K562 (cell line): ENCODE measurements around the gene AREL1. TPM values are rescaled to one million over a fixed set of nuclear protein-coding genes. Genes with fewer than 3 reads are reported as not detected.
"Not testable (repeated sequence)": the region's sequence is repeated elsewhere in the genome, so short reads cannot be mapped to it uniquely, and the experiment has no call there.

Source experiments
- ATAC-seq: fragments of 200-7000 bp; cut with Tn5 transposase; 3 replicates; pipeline ENCODE4 v1.9.1; 2020; ENCODE audit warnings: moderate library complexity
- BruUV-seq: library from RNA; stranded (reverse); fragments of 400-500 nt; replicated peaks from 2 replicates; lab custom pipeline; 2021; lab: Mats Ljungman, UMichigan
- CTCF ChIA-PET: fragments of 300-600 bp; formaldehyde crosslinking; extraction: SDS; loops from one replicate; lab custom pipeline; 2021; ENCODE audit warnings: low intra/inter-chr PET ratio; lab: Yijun Ruan, JAX
- POLR2A ChIA-PET: fragments of 300-600, 350-650 bp; sonication (Branson Sonifier 250); formaldehyde crosslinking; extraction: SDS; loops from one replicate; lab custom pipeline; 2021; ENCODE audit warnings: antibody characterized with exemption, inconsistent platforms; lab: Yijun Ruan, JAX
- DNase-seq, 4 experiments: peaks; one replicate each; pipeline versions ENCODE4 v3.0.0 to v3.0.0-alpha.2; 2011 to 2018; ENCODE audit warnings: low spot score in 3 of 4, mixed read lengths in 3 of 4; ENCODE audit errors: extremely low read depth in 1 of 4
- FAIRE-seq: peaks from 2 replicates; lab custom pipeline; 2011; peaks lifted over from hg19 to GRCh38; lab: Jason Lieb, UNC
- H2AFZ ChIP-seq: 2 replicates; pipeline ENCODE4 v1.6.0; 2011; ENCODE audit warnings: low read depth, low read length, control low read depth, inconsistent platforms
- H3K27ac ChIP-seq: fragments of 200-600 bp; 3 replicates; pipeline ENCODE4 v1.8.0; 2011; ENCODE audit warnings: low read depth, mild to moderate bottlenecking, control low read depth, inconsistent platforms, low read length, moderate library complexity, mixed read lengths; ENCODE audit errors: extremely low read depth
- H3K27me3 ChIP-seq, 2 experiments: fragments of 300-600 bp in 1 of 2; 2 replicates in 1 of 2; 3 replicates in 1 of 2; pipeline versions ENCODE4 v1.6.0 to v1.8.0; 2011; ENCODE audit warnings: inconsistent platforms in 2 of 2, low read length in 2 of 2, mild to moderate bottlenecking in 1 of 2, mixed read lengths in 1 of 2, moderate library complexity in 1 of 2; ENCODE audit not compliant: control insufficient read depth in 2 of 2, insufficient read depth in 2 of 2
- H3K36me3 ChIP-seq: fragments of 300-600 bp; 3 replicates; pipeline ENCODE4 v1.8.0; 2011; ENCODE audit warnings: mild to moderate bottlenecking, low read length, inconsistent platforms; ENCODE audit not compliant: control insufficient read depth, insufficient read depth
- H3K4me1 ChIP-seq, 2 experiments: fragments of 200-600 bp in 1 of 2; replicated peaks in 1 of 2; 2 replicates in 1 of 2; 3 replicates in 1 of 2; pipeline versions ENCODE4 v1.5.1 to v1.8.0; 2011; ENCODE audit warnings: inconsistent platforms in 2 of 2, low read length in 2 of 2, mild to moderate bottlenecking in 1 of 2, mixed read lengths in 1 of 2, moderate library complexity in 1 of 2; ENCODE audit not compliant: control insufficient read depth in 2 of 2, insufficient read depth in 2 of 2
- H3K4me2 ChIP-seq: 2 replicates; pipeline ENCODE4 v1.6.1; 2011; ENCODE audit warnings: low read length, control low read depth, inconsistent platforms, mixed read lengths; ENCODE audit not compliant: insufficient read depth
- H3K4me3 ChIP-seq: fragments of 200-600 bp; sonication (generic), shearing (Covaris generic); 2 replicates; pipeline ENCODE4 v1.5.1; 2016; ENCODE audit warnings: control low read depth, inconsistent platforms
- H3K79me2 ChIP-seq: fragments of 200-600 bp; 3 replicates; pipeline ENCODE4 v1.8.0; 2011; ENCODE audit warnings: low read length, inconsistent platforms; ENCODE audit not compliant: control insufficient read depth, insufficient read depth
- H3K9ac ChIP-seq, 2 experiments: 2 replicates each; pipeline versions ENCODE4 v1.6.0 to v1.6.1; 2011; ENCODE audit warnings: low read depth in 2 of 2, low read length in 2 of 2, control low read depth in 1 of 2, inconsistent platforms in 1 of 2, mild to moderate bottlenecking in 1 of 2, mixed read lengths in 1 of 2; ENCODE audit not compliant: insufficient read depth in 1 of 2
- H3K9me1 ChIP-seq: one replicate; pipeline ENCODE4 v1.6.0; 2011; ENCODE audit warnings: inconsistent platforms, mild to moderate bottlenecking, low read length, moderate library complexity; ENCODE audit not compliant: control insufficient read depth, insufficient read depth
- H3K9me3 ChIP-seq: replicated peaks from 2 replicates; pipeline ENCODE4 v1.5.1; 2011; ENCODE audit warnings: low read depth, low read length, inconsistent platforms; ENCODE audit not compliant: control insufficient read depth, insufficient read depth
- H4K20me1 ChIP-seq: replicated peaks from 2 replicates; pipeline ENCODE4 v1.6.1; 2011; ENCODE audit warnings: low read length, inconsistent platforms, mixed read lengths; ENCODE audit not compliant: control insufficient read depth, insufficient read depth
- CTBP1 ChIP-seq: fragments of 450-650 bp; IDR thresholded peaks from 2 replicates; pipeline ENCODE4 v1.6.1; 2016; ENCODE audit warnings: borderline replicate concordance
- RBFOX2 ChIP-seq: fragments of 200-400 bp; formaldehyde crosslinking; IDR thresholded peaks from 2 replicates; pipeline ENCODE4 v1.6.1; 2017; ENCODE audit warnings: low read depth, mild to moderate bottlenecking, low read length, moderate library complexity
- RCOR1 ChIP-seq, 2 experiments: IDR thresholded peaks; 2 replicates each; pipeline ENCODE4 v1.6.1; 2012; ENCODE audit warnings: low read depth in 2 of 2, low read length in 2 of 2, borderline replicate concordance in 1 of 2, improper control_type of control experiment in 1 of 2
- SMARCB1 ChIP-seq: IDR thresholded peaks from 2 replicates; pipeline ENCODE4 v1.6.1; 2011; ENCODE audit warnings: improper control_type of control experiment, low read depth; ENCODE audit not compliant: insufficient read length
- ZNF407 ChIP-seq: fragments of 450-650 bp; IDR thresholded peaks from 2 replicates; pipeline ENCODE4 v1.6.1; 2016; ENCODE audit warnings: low read depth
- WGBS: fragments of 100-300 bp; shearing (Covaris generic); methylation state at CpG from one replicate; pipeline ENCODE4 v1.1.6; 2016; ENCODE audit warnings: low coverage, mixed read lengths; ENCODE audit not compliant: insufficient coverage; ENCODE audit errors: missing lambda C conversion rate; 5-methylcytosine and 5-hydroxymethylcytosine counted together
- in situ Hi-C: fragments of 300-500 bp; cut with MboI; formaldehyde crosslinking; loops from 4 replicates; pipeline ENCODE4 v1.15.0; 2018; ENCODE audit warnings: inconsistent platforms, mixed read lengths
- intact Hi-C: fragments of 100-400 bp; cut with micrococcal nuclease; formaldehyde crosslinking; loops from 2 replicates; pipeline ENCODE4 v1.14.2; 2022
- polyA plus RNA-seq, 8 experiments: library from polyadenylated mRNA; depleted of rRNA in 4 of 8; stranded (reverse) in 5 of 8; unstranded in 3 of 8; fragments of >200 nt; fragmentation: Nextera tagmentation in 2 of 8; fragmentation: Illumina TruSeq in 1 of 8; extraction: Ambion mirVana in 2 of 8; extraction: Trizol in 1 of 8; gene quantifications; 2 replicates each; pipeline versions ENCODE4 v1.2.1 to v1.2.3, GENCODE V29; 2011 to 2014; ENCODE audit warnings: inconsistent platforms in 1 of 8, missing spikeins in 1 of 8
- total RNA-seq, 7 experiments: library from RNA; depleted of rRNA in 6 of 7; stranded (reverse); fragments of >200 nt in 6 of 7; fragmentation: Illumina TruSeq in 2 of 7; extraction: Trizol in 2 of 7; gene quantifications; 2 replicates each; pipeline versions ENCODE4 v1.2.1 to v1.2.3, GENCODE V29; 2011 to 2021; ENCODE audit warnings: low replicate concordance in 1 of 7
- TF ChIP-seq, protein P1 (sequence below): fragments of 250-450 bp; sonication (Bioruptor Pico); IDR thresholded peaks from 2 replicates; pipeline ENCODE4 v1.8.0; 2022; ENCODE audit warnings: moderate library complexity, mild to moderate bottlenecking, inconsistent platforms

AREL1 gene
- total and polyA plus RNA-seq, 9 of the 15 experiments (the other 6 are each of a cell fraction or from before 2014, with no cell fraction given): 6.0 to 24.8 (median 16.6) TPM

DNA sequence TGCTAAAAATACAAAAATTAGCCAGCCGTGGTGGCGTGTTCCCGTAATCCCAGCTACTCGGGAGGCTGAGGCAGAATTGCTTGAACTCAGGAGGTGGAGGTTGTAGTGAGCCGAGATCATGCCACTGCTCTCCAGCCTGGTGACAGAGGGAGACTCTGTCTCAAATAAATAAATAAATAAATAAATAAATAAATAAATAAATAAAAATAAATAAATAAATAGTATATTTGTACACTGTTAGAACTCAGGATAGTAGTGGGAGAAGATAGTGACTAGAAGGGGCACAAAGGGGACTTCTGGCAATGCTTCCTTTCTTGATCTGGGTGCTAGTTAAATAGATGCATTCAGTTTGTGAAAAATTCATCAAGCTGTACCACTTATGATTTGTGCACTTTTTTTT, 45.6 kb upstream of the AREL1 start:
- DNase-seq, FAIRE-seq, H3K9ac ChIP-seq, H3K36me3 ChIP-seq, H3K9me1 ChIP-seq, CTCF ChIA-PET, in situ Hi-C loops, H4K20me1 ChIP-seq, H3K4me2 ChIP-seq, H3K27me3 ChIP-seq, H3K9me3 ChIP-seq, intact Hi-C loops, BruUV-seq, H3K79me2 ChIP-seq, H3K27ac ChIP-seq, H3K4me1 ChIP-seq, H3K4me3 ChIP-seq, H2AFZ ChIP-seq, ATAC-seq: not testable (repeated sequence)
- no CpG with 5 or more reads among the region's 5 CpGs for WGBS
- POLR2A ChIA-PET: interaction anchor here (0.5 to 0.6 kb wide), 3 partner anchors 25 to 143 kb away, joined by 3 read pairs; no protein-coding TSS in a partner anchor

- no peak for FAIRE-seq
- Histone ChIP-seq H3K4me1 (no peaks in the 10 kb centered on the region), H3K9me3 (no peaks in the 10 kb centered on the region; the same call in 1 of the 2 replicates), H3K9ac (no peak overlapping the region), H3K4me3 (no peak overlapping the region), H4K20me1 (no peaks in the 10 kb centered on the region), H3K79me2 (no peaks in the 10 kb centered on the region), H3K27me3 (no peaks in the 10 kb centered on the region), H3K4me2 (no peak overlapping the region), H2AFZ (no peak overlapping the region), H3K36me3 (no peaks in the 10 kb centered on the region), H3K27ac (no peak overlapping the region), H3K9me1 (no peaks in the 10 kb centered on the region)
- WGBS: 86% methylated on average over 1 of the region's 1 CpG
- CTCF ChIA-PET: no interaction called here
- POLR2A ChIA-PET: interaction anchor here (0.6 kb wide), 1 partner anchor 870 kb away, joined by 4 read pairs; the partner anchor contains the start of gene ZNF410
- intact Hi-C loops (no loop called here), in situ Hi-C loops (no loop called here)
- BruUV-seq: no TSS peak
- DNase-seq: no peak
- ATAC-seq: no peak
- TF ChIP-seq, protein P1, sequence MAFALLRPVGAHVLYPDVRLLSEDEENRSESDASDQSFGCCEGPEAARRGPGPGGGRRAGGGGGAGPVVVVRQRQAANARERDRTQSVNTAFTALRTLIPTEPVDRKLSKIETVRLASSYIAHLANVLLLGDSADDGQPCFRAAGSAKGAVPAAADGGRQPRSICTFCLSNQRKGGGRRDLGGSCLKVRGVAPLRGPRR (CRISPR knock-in tag): no peak
- TF ChIP-seq RCOR1 (IDR thresholded peaks at IDR 0.05; ENCODE audit: borderline replicate concordance in 1 of 2, low read depth in 2 of 2, low read length in 2 of 2) (no peak), CTBP1 (no peak), RBFOX2 (no peak), ZNF407 (no peak), SMARCB1 (no peak)
Measured at GRCh38 chr14:74756326-74756725, 43.4 kb upstream of the AREL1 start.
